LNCaP clone FGC (cell line): ENCODE measurements around the gene PRDM5.

Source experiments
- DNase-seq: peaks from one replicate; pipeline ENCODE4 v3.0.0-alpha.2; 2011; ENCODE audit warnings: low read depth
- H3K4me3 ChIP-seq: 2 replicates; pipeline ENCODE4 v1.5.1; 2011; ENCODE audit warnings: mild to moderate bottlenecking, low read depth, low read length, control low read depth
- TF ChIP-seq, protein P1 (sequence below): IDR thresholded peaks from 2 replicates; pipeline ENCODE4 v1.5.1; 2012; ENCODE audit warnings: mild to moderate bottlenecking; ENCODE audit not compliant: control insufficient read depth, insufficient read depth; ENCODE audit errors: extremely low read depth

The PRDM5 gene

DNA sequence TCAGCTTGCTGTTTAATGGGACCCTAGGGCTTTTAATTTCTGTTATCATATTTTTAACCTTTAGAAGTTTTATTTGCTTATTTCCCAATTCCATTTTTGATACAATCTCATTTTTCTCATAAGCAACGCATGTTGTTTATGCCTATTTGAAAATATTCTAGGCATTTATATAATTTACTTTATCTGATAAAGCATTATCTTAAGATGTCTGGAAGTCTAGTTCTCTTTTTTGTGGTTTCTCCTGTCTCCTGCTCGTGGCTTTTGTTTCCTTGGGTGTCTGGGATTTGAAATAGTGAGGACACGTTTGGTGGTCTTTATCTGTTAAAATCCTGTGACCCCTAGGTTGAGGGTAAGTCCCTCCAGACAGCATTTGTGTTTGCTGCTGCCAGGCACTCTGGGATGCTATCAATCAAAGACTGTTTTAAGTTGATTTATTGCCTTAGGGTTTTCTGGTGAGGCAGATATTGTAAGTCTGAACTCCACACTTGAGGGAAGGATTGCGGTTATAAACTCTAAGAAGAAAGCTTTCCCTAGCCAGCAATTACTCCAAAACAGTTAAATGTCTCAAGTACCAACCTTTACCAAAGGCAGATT, 208.0 kb downstream of the PRDM5 start:
- TF ChIP-seq, protein P1, sequence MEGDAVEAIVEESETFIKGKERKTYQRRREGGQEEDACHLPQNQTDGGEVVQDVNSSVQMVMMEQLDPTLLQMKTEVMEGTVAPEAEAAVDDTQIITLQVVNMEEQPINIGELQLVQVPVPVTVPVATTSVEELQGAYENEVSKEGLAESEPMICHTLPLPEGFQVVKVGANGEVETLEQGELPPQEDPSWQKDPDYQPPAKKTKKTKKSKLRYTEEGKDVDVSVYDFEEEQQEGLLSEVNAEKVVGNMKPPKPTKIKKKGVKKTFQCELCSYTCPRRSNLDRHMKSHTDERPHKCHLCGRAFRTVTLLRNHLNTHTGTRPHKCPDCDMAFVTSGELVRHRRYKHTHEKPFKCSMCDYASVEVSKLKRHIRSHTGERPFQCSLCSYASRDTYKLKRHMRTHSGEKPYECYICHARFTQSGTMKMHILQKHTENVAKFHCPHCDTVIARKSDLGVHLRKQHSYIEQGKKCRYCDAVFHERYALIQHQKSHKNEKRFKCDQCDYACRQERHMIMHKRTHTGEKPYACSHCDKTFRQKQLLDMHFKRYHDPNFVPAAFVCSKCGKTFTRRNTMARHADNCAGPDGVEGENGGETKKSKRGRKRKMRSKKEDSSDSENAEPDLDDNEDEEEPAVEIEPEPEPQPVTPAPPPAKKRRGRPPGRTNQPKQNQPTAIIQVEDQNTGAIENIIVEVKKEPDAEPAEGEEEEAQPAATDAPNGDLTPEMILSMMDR = no peak
- no peak overlapping the region for H3K4me3 ChIP-seq
- DNase-seq = no peak

DNA sequence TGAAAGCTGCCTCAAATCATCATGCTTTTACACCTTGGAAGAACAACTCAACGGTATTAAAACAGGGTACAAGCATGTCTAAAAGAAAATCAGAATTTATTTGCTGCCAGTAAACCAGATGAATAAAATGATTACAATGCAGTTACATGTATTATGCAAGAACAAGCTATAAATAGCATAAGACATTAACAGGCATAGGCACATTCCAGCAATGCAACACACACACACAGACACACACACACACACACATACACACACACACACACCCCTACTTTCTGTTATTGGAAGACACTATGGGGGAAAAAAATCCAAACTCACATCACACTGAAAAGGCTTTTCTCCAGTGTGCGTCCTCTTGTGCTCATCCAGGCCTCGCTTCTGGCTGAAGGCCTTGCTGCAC, 212.5 kb downstream of the PRDM5 start:
- no peak for DNase-seq
- H3K4me3 ChIP-seq = no peak overlapping the region

DNA sequence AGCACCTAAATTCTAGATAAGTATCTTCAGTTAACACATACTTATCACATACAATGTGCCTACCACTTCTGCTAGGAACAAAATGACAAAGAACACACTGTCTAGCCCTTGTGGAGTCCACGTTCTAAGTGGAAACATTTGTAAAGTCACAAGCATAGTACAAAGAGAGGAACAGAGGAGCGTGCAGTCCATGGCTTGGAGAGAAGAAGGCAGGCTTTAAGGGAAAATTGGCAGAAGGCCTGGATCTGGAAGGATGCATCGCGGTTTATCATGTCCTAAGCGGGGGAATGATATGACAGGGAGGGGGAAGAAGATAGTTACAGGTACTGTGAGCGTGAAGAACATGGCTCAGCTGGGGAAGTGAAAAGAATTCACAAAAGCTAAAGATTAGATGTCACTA, 218.0 kb downstream of the PRDM5 start:
- H3K4me3 ChIP-seq = no peak overlapping the region
- TF ChIP-seq, protein P1 = no peak
- DNase-seq = no peak

More for the DNA sequence above, 212.5 kb downstream of the PRDM5 start:
- TF ChIP-seq, protein P1 = no peak

DNA sequence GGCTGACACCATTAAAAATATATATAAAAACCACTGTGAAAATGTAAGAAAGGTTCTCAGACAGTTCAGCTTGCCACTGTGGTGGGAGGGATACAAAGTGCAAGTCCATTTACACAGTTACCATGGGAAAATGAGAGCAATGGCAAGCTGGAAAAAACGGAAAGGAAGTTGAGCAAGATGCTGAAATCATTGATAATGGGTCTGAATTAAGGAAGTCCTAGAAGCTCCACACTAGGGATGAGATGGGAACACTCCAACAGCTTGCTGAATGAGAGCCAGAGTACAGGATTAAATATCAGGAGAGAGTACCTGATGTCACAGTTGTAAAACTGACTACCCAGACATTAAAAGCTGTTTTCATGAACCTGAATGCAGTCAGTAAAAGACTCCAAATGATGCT, 218.6 kb downstream of the PRDM5 start:
- TF ChIP-seq, protein P1 = no peak
- no peak for DNase-seq

DNA sequence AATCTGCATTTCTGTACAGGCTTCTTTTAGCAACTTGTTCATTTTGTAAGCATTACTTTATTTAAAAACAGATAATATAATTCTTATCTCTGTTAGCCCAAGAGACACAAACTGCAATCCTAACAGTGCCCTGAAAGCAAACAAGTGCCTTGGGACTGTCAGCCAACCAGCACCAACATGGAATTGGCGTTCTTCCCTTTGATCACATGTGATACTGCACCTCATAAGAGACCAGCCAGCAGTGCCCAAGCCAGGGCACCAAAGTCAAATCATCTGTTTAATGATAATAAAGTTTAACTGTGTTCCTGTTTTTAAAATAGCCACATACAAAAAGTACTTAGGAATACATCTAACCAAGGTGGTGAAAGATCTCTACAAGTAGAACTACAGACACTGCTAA, 223.2 kb downstream of the PRDM5 start:
- TF ChIP-seq, protein P1 = no peak
- no peak overlapping the region for H3K4me3 ChIP-seq
- DNase-seq = peak; percentile 59

More for the DNA sequence above, 218.6 kb downstream of the PRDM5 start:
- no peak overlapping the region for H3K4me3 ChIP-seq

DNA sequence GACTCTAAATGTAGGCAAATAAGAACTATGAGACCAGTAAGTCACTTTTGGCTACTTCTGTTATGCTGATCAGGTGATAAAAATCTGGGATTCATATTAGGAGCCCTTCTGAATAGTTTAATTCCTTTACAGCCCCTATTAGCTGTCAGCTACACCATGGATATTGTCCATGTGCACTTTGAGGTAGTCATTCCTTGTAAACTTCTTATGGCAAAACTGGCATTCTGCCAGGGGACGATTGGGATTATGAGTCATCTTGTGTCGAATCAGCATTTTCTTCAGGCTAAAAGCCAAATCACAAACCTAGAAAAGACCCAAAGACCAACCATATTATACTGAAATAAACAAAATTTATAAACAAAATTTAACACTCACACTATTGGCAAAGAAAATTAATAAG, 227.6 kb downstream of the PRDM5 start:
- TF ChIP-seq, protein P1 = no peak
- no peak overlapping the region for H3K4me3 ChIP-seq
- no peak for DNase-seq

DNA sequence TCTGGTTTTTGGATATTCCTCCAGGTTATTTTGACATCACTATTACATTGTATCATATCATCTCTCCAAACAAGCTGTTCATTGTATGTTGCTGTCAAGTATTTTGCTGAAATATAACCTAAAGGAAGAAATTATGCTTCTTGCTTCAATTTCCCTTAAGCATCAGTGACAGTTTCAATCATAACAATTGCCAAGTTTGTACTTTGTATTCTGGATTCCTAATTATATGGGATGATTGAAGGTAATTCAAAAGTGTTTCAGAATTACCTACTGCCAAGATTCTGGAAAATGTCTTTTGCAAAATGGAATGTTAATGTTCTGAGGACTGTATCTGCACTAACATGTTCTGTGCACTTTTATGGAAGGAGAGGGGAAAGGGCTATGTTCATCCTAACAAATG, 228.7 kb downstream of the PRDM5 start:
- DNase-seq = no peak
- TF ChIP-seq, protein P1 = no peak
- no peak overlapping the region for H3K4me3 ChIP-seq
